HG03175 (cell line): ENCODE data around the gene CRYBG2.
A peak's percentile ranks its signal among the peaks of the same experiment; 100 is the strongest.
"Not testable (repeated sequence)": the region's sequence is repeated elsewhere in the genome, so short reads cannot be mapped to it uniquely, and the experiment has no call there.

Experiments
- ATAC-seq: cut with Tn5 transposase; IDR thresholded peaks from one replicate; pipeline ENCODE4 v1.9.1; 2021; ENCODE audit warnings: mild to moderate bottlenecking, moderate library complexity; ENCODE audit not compliant: unreplicated experiment

CRYBG2 gene

GRCh38 chr1:26296340-26297056 lies 57.4 kb downstream of the CRYBG2 start:
- ATAC-seq, result no peak

- ATAC-seq, result no peak
Observed at GRCh38 chr1:26295194-26296138, 58.5 kb downstream of the CRYBG2 start.

- ATAC-seq, result no peak
Observed at GRCh38 chr1:26293911-26294463, 59.9 kb downstream of the CRYBG2 start.

- ATAC-seq, result not testable (repeated sequence)
Observed at GRCh38 chr1:26292735-26293134, 61.2 kb downstream of the CRYBG2 start.

GRCh38 chr1:26291939-26292338 lies 62.0 kb downstream of the CRYBG2 start:
- no peak for ATAC-seq

- no peak for ATAC-seq
Observed at GRCh38 chr1:26291433-26291832, 62.5 kb downstream of the CRYBG2 start.

GRCh38 chr1:26290882-26291261 lies 63.1 kb downstream of the CRYBG2 start:
- no peak for ATAC-seq

- no peak for ATAC-seq
Observed at GRCh38 chr1:26290122-26290881, 63.6 kb downstream of the CRYBG2 start.

- ATAC-seq, result peak; percentile 40
Observed at GRCh38 chr1:26289158-26290059, 64.5 kb downstream of the CRYBG2 start.

- ATAC-seq, result no peak
Observed at GRCh38 chr1:26288311-26288941, 65.5 kb downstream of the CRYBG2 start.

- ATAC-seq, result no peak
Observed at GRCh38 chr1:26287811-26288210, 66.1 kb downstream of the CRYBG2 start.

GRCh38 chr1:26287033-26287711 lies 66.8 kb downstream of the CRYBG2 start:
- ATAC-seq, result peak; percentile 50

GRCh38 chr1:26286064-26286416 lies 67.9 kb downstream of the CRYBG2 start:
- no peak for ATAC-seq

- ATAC-seq, result no peak
Observed at GRCh38 chr1:26285366-26286063, 68.4 kb downstream of the CRYBG2 start.

GRCh38 chr1:26284597-26285347 lies 69.2 kb downstream of the CRYBG2 start:
- no peak for ATAC-seq

GRCh38 chr1:26283871-26284596 lies 69.9 kb downstream of the CRYBG2 start:
- no peak for ATAC-seq

- no peak for ATAC-seq
Observed at GRCh38 chr1:26283279-26283853, 70.6 kb downstream of the CRYBG2 start.
